ENCODE data around the gene PGM1.

Gene PGM1

DNA sequence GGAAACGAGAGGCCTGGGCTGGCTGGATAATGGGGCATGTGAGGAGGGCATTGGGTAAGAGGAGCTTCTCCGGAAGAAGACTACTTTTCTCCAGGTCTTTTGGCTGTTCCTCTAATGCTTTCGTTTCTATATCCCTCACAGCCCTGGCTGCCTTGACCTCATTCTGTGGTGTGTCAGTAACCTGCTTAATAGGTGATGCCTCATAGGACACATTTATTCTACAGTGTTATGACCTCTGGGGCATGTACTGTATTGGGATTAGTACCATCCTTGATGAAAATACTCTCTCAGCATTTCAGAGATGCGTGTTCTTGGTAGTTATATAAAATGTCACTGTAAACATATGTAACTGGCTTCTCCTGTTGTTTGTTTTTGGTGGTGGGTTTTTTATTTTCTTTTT lies 40.1 kb downstream of the PGM1 start:
- no peak for DNase-seq (ENCODE audit: low read depth)

DNA sequence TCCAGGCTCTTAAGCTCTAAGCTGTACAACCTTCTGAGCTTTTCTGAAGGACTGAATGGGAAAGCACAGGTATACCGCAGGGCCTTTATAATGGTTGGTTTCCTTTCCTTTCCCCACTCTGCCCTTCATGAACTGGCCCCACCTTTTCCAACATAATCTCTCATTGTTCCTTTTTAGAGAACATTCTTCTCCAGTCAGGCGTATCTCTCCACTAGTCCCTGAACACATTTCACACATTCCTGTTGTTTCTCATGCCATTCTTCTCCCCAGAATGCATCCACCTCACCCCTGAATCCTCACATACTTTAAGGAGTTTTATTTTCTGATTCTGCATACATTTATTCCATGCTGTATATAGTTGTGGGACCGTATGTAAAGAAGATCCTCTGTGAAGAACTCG lies 41.3 kb downstream of the PGM1 start:
- no peak for DNase-seq (ENCODE audit: low read depth)

DNA sequence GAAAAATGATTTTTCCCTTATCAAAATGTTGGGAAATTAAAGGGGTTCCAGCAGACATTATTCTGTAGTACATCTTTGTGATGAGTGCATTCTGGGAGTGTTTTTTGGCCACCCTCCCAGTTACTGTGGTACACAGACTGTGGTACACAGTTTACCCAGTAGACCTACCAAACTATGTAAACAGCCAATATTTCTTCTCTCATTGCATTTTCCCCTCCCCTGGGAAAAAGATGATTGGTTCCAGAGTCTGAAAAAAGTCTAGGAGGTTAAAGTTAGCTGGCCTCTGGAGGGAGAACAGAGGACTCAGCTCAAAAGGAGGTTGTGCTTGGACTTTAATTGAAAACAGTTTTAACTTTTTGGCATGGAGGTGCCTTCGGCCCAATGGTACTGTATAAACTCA lies 42.5 kb downstream of the PGM1 start:
- no peak for DNase-seq (ENCODE audit: low read depth)

DNA sequence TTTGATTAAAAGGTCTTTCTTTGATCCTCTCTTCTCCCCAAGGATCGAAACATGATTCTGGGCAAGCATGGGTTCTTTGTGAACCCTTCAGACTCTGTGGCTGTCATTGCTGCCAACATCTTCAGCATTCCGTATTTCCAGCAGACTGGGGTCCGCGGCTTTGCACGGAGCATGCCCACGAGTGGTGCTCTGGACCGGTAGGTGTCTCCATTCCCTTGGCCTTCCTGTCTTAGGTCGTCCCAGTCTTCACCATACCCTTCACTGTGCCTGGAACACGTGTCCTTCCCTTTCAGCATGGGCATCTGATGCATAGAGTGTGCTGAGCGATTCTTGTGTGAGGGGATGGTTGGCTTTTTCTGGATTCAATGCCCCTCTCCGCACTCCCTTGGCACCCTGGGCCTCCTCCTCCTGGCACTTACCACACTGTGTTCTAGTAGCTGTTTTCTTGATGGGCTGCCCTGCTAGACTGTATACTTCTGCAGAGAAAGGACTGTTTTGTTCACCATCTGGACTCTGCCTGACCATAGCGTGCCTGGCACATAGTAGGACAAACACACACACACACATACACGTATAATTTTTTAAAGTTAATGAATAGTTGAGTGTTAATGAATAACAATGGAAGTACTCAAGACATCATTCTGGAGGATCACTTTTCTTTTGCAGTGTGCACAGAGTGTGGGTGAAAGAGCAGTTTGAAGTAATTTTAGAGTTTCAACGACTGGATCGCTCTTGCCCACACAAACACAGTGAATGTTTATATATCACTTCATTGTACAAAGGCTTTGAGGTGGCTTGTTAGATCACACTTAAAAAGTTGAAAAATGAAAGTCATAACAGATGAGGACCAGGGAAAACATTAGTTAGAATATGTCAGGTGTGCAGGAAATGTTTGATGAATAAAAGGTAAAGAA lies 43.2 kb downstream of the PGM1 start:
- DNase-seq (ENCODE audit: low read depth), result no peak

DNA sequence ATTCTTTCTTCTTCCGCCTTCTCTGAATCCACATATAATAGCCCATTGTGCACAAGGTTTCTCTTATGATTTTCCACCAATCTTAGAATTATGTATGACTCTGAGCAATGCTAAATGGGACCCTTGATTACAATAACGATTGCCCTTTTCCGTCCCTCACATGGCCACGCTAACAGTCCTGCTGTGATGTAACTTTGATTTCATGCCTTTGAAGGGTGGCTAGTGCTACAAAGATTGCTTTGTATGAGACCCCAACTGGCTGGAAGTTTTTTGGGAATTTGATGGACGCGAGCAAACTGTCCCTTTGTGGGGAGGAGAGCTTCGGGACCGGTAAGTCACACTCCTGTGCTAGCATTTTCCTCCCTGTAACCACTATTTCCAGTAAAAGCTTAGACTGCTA lies 45.3 kb downstream of the PGM1 start:
- no peak for DNase-seq (ENCODE audit: low read depth)

DNA sequence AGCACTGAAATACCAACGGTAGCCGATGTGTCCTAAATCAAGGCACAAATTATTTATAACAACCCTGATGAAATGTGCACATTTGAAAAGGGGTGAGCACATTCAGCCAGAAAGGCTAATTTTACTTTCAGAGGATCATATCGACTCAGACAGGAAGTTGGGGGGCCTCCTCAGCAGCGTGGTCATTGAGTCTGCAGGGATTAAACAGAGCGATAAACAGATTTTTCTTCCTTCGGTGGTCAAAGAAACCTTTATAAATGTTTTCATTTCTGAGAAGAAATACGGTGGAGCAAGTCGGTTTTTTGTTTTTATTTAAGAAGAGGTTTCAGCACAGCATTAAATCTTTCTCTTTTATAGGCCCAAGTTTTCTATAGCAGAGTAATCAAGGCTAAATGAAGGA lies 45.7 kb downstream of the PGM1 start:
- no peak for DNase-seq (ENCODE audit: low read depth)

DNA sequence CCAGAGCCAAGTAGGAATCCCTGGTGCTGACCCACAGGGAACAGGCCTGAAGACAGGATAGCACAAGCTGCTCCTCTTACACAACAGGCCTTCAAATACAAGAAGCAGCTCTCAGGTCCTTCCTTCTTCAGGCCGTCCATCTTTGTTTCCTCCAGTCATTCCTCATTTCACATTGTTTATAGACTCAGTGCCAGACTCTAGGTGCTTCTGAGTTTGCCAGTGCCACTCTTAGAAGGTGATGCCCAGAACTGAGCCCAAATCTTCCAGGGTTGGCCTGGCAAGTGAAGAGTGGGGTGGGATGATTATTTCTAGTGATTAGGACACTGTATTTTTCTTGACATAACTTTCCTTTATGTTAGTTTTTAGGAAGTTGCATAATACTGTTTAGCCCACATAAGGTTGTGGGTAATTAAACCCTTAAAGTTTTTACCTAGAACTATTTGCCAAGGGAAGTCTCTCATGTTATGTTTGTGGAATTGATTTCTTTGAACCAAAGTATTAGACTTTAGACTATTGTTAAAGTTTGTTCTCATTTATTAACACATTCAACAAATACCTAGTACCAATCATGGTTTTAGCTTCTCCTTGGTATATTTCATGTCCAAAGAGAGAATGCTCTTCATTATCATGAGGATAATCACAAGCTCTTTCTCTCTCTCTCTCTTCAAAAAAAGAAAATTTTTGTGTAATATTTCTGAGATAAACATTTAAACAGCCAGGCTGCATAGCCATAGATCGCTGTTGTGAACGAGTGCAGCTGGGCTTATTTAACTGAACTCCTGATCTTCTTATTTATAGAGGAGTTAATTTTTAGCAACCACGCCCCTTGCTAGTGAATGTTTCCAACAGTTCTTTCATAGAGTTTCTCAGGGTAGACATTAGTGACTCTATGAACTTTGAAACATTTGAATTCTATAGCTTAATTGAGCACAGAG lies 47.7 kb downstream of the PGM1 start:
- DNase-seq (ENCODE audit: low read depth), result no peak

DNA sequence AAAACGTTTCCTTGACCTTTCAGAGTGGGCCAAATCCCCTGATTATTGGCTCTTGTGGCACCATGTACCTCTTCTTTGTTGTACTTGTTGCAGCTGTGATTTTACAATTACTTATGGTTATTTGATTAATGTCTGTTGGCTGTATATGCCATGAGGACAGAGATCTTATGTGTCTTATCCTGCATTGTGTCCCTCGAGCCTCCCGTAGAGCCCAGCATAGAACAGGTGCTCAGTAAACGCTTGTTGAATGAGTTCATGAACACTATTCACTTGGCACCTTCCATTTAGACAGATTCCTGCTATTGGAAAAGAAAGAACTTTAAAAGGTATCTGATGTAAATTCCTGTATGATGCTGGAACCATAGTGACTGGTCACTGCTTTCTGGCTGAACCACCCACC lies 48.4 kb downstream of the PGM1 start:
- DNase-seq (ENCODE audit: low read depth), result no peak

DNA sequence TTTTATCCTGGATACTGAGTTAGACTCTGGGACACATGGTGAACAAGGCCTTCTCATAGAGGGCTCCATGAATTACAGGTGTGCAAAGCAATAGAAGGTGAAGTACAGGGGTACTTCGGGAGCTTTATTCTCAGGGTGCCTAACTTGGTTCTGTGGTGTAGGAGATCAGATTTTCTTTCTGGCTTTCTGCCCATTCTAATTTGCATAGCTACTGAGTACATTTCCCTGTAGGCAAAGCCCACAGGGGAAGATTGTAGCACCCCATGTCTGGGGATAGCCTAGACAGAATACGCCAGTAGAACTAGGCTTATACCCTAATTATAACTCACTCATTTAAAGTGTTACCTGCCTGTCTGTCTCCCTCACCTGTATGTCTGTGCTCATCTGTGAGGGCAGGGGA lies 49.7 kb downstream of the PGM1 start:
- no peak for DNase-seq (ENCODE audit: low read depth)

DNA sequence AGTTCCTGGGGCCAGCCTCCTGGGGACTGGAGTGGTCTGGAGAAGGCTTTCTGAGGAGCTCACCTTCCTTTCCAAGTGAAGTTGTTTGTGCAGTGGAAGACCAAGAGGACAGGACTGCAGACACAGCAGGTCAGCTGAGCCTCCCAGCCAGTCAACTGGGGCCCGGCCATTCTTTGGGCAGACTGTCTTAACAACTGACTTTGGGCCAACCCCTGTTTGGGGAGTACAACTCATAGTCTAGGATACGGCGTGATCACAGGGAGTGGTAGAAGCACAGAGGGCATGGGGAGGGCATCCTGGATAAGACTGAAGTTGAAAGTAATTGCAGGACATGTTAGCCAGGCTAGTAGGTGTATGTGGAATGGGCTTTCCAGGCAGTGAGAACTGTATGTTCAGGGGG lies 50.3 kb downstream of the PGM1 start:
- DNase-seq (ENCODE audit: low read depth), result no peak

DNA sequence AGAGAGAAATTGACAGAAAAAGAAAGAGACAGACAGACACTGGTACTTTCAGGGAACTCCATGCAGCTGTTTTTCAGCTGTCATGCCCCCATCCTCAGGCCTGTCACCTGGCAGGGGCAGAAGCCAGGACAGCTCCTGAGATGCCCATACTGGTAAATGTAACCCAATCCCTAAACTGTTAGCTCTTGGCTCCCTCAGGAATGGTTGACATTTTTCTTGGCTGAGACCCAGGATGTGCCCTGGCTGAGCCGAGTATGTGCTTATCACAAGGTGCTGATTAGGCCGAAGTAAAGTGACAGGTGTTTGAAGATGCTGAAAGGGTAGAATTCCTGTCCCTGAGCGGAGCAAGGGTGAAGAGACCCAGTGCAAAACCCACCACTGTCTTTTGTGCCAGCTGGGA lies 50.7 kb downstream of the PGM1 start:
- no peak for DNase-seq (ENCODE audit: low read depth)

DNA sequence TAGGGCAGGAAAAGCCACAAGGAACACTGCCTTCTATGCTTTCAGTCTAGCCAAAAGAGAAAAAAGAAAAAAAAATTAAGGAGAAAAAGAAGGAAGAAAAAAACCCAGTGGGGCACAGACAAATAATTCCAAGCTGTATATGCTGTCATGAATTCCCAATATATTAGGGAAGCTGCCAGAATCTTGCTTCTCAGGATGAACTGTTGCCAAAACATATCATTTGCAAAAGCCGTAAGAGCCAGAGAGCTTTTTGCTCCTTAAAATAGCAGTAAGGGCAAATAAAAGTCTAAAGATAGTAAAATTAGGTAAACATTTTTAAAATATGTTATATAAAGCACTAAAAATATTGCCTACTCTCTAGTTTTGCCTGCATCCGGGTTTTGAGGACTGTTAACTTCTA lies 52.1 kb downstream of the PGM1 start:
- no peak for DNase-seq (ENCODE audit: low read depth)

DNA sequence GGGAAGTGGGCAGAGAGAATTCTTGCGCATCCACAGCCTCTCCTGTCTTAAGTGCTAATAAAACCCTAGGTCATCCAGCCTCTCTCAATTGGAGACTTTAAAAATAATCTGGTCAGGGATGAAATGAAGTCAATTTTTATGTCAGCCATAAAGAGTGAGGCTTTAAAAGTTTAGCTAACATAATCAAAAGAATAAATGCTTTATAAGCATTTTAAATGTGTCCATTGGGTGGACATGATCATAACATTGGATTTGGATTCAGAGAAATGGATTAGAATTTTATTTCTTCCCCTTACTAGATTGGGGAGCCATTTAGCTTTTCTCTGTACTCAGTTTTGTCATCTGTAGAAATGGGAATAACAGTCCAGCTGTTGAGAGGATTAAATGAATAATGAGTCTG lies 55.5 kb downstream of the PGM1 start:
- DNase-seq (ENCODE audit: low read depth), result no peak

DNA sequence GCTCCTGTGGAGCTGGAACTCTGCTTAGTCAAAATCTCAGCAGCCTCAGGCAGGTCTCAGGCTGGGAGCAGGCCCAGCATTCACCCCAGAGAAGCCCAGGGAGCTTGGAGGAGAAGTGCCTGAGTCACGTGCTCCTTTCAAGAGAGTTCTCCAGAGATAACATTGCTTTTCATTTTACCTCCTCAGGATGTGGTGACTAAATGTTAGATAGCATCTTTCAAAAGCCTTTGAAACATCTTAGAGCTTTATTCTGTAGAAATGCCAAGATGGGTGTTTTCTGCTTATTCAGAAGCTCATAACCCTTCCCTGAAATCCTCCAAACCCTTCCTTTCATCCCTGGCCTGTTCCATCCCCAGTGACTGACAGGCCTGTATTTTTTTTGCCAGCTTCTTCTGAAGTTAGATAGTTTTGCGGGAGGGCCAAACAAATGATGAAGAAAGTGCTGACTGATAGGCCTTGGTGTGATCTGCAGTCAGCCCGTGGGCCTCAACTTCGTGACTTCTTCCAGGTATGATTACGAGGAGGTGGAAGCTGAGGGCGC lies 58.0 kb downstream of the PGM1 start:
- DNase-seq (ENCODE audit: low read depth), result peak; percentile 7

DNA sequence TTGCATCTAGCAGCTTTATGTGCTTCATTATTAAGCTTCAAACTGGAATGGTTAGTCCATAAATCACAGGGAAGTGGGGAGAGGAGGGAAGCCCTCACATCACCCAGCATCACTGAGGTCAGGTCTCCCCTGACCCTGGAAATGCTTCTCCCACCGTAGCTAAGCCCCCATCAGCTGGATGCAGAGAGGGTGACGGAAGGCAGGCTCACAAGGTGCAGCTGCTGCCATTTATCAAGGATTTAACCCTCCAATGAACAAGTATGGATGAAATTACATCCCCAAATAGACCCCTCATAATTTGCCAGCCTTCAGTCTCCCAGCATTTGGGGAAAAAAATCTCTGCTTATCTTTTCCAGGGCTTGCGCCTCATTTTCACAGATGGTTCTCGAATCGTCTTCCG lies 60.8 kb downstream of the PGM1 start:
- DNase-seq (ENCODE audit: low read depth), result no peak

DNA sequence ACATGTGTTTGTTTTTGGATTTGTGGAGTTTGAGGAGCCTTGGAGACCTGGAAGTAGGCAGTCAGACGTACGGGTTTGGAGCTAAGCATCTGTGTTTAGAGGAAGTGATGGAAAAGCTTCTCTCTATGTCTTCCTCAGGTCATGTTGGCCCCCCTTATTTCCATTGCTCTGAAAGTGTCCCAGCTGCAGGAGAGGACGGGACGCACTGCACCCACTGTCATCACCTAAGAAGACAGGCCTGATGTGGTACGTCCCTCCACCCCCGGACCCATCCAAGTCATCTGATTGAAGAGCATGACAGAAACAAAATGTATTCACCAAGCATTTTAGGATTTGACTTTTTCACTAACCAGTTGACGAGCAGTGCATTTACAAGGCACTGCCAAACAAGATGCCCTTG lies 66.2 kb downstream of the PGM1 start:
- no peak for DNase-seq (ENCODE audit: low read depth)

DNA sequence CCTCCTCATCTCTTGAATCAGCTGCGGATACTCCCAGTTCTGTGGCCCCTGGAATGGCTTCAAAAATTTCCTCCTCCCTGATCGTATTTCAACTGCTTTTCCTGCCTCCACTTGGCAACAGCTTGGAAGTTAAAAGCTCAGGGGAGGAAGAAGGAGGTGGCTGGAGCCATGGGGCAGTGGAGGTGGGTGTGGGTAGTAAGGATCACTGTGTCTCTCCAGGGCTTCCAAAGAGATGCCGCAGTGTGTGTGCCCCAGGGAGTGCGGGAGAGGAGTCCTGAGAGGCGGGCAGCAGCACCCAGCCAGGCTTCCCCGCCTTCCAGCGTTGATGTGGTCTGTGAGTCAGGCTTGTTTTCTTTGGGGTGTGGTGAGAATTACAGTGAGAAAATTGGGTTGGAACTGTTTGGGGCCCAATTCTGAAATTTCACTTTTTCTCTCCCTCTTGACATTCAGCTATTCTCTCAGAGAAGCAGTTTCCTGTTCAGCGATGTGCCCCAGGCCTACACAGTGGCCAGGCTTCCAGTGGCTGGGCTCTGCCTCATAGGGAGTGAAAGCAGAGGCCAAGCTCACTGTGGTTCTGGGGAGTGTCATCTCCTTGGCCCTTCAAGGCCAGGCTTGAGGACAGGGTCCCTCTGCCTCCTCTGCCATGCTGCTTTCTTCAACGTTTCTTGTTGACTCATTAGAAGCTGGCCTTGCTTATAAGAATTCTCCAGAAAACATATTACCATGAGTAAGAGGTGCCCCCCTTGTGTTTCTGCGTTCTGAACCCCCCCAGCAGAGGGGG lies 69.0 kb downstream of the PGM1 start:
- no peak for DNase-seq (ENCODE audit: low read depth)

DNA sequence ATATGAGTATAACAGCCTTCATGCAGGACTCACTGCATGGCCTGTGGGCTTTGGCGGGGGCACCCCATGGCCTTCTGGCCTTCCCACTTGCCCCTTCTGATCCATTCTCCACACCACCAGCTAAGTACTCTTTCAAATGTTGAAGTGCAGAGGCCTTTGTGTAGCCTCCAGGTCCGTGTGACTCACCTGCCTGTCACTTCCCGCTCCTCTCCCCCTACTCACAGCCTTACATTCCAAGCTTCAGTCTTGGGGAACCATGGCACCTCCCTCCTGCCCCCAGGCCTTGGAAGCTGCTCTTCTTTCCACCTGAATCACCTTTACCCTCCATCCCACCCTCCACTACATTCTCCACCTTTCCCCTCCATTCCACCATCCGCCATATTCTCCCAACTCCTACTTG lies 69.6 kb downstream of the PGM1 start:
- DNase-seq (ENCODE audit: low read depth), result no peak

DNA sequence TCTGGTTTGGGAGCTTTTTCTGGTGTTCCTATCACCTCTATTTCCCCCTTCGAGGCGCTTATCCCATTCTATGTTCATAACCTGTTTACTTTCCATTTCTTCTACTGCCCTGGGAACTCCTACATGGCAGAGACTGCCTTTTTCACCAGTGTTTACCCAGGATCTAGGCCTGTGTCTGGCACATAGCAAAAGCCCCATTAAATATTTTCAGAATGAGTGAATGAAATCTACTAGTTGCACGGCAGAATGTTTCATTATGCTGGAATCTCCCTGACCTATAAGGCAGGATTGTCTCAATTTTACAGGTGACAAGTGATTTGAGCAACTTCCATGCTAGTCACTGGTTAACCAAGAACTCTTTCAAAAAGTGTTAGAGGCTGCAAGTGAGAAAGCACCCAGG lies 70.1 kb downstream of the PGM1 start:
- DNase-seq (ENCODE audit: low read depth), result no peak

DNA sequence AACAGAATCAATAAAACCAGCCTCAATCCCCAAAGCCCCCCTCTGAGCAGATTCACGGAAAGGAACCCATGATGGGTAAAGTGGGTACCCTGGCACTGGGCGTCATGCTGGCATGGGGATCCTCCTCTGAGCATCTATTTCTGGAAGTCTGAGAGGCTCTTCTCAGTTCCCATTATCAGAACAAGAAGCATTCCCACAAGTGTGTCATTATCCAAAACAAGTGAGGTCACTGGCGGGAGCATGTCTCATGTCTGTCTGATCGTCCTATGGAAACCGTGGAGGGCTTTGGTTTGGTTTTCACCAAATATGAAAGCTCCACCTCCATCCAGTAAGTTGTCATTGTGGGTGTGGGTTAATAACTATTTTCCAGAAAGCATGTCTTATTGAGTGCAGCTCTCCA lies 70.7 kb downstream of the PGM1 start:
- DNase-seq (ENCODE audit: low read depth), result no peak

DNA sequence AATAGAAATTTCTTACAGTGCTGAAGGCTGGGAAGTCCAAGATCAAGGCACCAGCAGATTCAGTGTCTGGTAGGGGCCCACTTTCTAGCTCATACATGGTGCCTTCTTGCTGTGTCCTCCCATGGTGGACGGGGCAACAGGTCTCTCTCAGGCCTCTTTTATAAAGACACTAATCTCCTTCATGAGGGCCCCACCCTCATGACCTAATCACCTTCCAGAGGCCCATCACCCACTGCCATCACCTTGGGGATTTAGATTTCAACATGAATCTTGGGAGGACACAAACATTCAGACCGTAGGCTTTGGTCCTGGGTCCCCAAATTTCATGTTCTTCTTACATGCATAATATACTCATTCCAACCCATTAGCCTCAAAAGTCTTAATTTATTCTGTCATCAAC lies 71.5 kb downstream of the PGM1 start:
- no peak for DNase-seq (ENCODE audit: low read depth)

DNA sequence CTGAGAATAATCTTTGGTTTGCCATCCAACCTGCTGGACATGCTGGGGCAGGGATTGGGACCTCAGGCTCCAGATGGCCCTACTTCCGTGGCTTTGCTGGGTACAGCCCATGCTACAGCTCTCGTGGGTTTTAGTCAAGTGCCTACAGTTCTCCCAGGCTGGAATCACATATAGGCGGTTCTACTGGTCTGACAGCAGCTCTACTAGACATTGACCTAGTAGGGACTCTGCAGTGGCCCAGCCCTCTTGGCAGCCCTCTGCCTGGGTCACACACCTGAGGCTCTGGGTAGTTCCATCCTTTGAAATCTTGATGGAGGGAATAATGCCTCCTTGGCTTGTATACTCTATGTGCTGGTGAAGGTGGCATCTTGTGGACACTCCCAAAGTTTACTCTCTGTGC lies 72.2 kb downstream of the PGM1 start:
- no peak for DNase-seq (ENCODE audit: low read depth)
